ENCODE results near the gene DPYSL5.

DPYSL5 gene

GRCh38 chr2:26969077-26969844 lies 121.3 kb downstream of the DPYSL5 start:
- no peak for DNase-seq

GRCh38 chr2:26970244-26970927 lies 122.5 kb downstream of the DPYSL5 start, which contains the start of gene MAPRE3:
MAPRE3 (plus strand) TSS chr2:26970637; CDS start chr2:27022219, 51,582 bp downstream.
- peak; percentile 77 to 90 for DNase-seq

DNA sequence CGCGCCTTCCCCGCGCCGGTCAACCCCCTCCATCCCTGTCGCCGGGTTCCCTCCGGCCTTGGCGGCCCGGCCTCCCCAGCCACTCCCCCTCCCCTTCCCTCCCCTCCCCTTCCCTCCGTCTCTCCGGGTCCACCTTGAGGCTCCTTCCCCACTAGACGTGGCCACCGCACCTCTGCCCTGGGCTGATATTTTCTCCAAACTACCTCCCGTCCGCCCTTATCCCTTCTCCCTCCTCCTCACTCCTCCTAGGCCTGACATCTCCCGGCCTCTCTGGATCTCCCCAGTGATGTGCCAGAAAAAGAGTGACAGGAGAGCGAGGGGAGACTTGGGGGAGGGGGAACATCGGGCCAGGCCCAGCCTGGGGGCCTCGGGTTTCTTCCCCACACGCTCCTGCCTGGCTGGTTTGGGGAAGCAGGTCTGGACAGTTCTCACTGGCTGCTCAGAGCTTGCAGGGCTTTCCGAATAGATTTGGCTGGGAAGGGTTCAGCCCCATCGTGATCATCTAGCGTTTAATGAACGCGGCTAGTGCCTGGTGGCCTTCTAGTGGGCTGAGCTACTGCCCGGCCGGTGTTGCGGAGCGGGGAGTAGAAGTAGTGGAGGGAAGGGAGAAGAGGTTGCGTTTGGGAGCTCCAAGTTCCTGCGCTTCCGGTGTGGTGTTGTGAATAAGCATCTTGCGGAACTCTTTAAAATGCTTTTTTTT lies 123.1 kb downstream of the DPYSL5 start:
- peak; percentile 31 to 49 for DNase-seq

DNA sequence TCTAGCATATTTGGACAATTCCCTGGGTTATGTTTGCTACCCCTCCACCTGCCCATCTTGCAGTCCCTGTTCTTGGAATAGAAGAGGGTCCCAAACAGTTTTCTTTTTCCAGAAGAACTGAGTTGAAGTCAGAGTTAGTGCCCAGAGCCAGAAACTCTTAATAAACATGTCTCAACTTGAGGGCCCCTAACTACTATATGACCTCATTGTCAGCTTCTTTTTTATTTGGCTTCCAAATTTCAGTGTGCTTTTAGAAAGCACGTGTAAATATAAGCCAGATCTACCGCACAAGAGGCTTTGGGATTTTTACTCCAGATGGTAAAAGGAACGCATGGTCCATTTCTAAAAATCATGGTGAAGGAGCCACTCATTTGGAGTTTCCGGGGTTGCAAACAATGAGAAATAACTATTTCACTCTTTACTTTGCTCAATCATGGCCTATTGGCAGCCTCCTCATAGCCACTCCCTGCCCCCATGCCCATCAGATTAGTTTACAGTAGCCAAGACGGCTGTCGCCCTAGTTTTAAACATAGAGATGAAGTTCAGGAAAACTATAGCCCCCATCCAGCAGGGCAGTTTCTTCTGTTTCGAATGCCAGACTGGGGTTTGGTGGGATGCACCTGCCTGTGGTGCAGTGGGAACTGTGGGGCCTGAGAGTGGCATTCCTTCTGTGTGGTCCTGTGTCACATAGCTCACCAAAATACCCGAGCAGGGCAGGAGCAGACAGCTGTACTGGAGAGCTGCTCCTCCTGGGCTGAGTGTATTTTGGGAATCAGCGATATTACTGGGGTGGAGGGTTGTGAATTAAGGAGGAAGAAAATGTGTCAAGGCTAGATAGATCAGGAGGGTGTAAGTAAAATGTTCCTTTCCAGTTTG lies 124.2 kb downstream of the DPYSL5 start:
- DNase-seq, result no peak

GRCh38 chr2:26974352-26974751 lies 126.4 kb downstream of the DPYSL5 start:
- no peak for DNase-seq

DNA sequence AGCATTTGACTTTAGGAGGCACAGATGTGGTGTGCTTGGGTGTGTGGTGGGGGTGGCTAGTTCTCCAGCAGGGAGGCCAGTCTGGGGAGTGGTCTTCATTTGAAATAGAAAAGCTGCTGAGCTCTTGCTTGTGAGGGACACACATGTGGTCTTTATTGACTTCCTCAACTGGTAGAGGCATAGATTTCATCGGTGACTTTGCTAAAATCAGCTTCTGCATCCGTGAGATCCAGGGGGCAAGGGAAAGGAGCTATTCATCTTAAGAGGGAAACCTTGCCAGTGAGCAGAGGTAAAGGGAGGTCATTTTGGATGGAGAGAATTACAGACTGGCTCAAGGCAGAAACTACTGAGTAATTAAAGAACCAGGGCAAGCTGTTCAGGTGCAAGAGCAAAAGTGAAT lies 127.2 kb downstream of the DPYSL5 start:
- no peak for DNase-seq

- DNase-seq, result no peak
Observed at GRCh38 chr2:26975656-26976055, 127.7 kb downstream of the DPYSL5 start.

DNA sequence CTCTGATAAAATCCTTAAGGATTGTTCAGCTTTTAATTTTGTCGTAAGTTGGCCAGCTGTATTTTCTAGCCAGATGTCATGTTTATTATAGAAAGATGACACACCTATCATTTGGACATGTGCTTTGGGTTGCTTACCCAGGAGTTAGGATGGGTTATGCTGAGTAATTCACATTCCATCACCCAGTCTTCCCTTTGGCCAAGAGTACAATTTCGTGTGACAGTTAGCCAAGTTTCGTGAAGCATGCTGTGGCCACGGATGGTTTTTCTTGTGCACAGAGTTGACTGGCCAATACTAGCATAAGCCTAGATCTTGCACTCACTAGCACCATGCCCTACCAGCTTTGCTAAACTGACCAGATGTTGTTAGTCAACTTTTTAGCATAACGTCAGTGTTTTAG lies 128.3 kb downstream of the DPYSL5 start:
- no peak for DNase-seq

DNA sequence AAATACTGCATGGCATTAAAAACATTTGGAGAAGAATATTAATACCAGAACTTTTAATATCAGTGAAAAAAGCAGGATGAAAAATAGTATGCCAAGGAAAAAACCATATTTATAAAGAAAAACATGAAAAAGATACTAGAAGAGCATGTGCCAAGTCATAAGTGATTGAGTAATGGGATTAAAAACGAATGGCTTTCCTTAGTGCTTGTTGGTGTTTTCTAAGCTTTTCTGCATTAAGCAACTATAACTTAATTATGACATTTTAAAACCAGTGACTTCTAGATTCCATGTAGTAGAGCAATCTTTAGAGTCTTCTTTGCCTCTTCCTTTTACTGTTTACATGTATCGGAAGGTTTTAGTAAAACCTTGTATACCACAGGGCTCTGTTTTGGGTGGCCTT lies 129.1 kb downstream of the DPYSL5 start:
- no peak for DNase-seq

DNA sequence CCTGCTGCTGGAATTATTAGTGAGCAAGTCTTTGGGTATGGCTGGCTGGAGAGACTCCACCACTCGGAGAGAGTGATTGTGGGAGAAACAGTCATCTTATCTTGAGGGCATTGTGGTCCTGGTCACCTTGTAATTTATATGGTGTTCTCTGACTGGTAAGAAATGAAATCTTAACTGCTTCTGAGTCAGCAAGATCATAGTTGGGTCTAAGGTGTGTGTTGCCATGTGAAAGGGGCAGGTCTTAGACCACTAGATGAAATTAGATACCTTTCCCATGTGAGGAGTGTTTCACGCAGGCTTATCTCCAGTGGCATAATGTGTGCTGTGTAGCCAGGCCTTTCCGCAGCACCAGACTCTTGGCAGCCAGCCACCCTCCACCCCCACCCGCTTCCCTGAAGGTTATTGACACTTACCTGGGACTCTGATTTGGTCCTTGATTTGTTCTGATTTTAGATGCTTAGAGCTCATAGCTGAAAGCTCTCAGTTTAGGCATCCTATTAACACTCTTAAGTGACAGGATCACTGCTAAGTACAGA lies 130.2 kb downstream of the DPYSL5 start:
- DNase-seq, result no peak

DNA sequence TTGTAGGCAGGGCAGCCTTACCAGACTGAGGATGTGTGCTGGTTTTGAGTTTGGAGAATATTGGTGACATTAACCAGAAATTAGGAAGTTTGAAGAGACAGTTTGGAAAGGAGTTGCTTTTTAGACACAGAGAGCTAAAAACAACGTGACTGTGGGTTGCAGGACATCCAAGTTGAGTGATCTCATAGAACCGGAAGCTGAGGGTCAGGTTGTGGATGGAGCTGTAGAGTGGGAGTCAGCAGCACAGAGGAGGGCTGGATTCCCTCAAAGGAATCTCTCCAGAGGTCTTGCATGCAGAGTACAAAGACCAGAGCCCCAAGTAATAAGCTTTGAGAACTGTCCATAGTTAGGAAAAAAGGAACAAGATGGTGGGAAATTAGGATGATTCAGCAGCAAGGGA lies 131.8 kb downstream of the DPYSL5 start:
- no peak for DNase-seq

DNA sequence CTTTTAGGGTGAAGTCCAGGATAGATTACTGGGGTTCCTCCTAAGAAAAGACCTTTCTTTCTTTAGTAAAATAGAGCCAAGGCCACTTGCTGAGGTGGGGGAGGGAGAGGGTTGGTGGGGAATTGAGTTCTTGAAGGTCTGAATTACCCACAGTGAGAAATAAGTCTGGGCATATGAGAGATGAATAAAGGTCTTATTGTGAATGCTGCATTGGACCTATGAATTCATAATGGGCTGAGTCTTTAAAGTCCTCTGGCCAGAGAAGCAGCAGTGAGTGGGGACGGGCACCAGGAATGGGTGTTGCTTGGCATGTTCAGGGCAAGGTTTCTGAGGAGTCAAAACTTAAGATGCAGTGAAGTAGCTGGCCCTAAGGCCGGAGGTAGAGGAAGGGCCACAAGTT lies 133.0 kb downstream of the DPYSL5 start:
- DNase-seq, result no peak

GRCh38 chr2:26982102-26982742 lies 134.3 kb downstream of the DPYSL5 start:
- peak; percentile 58 to 84 for DNase-seq

GRCh38 chr2:26983746-26984145 lies 135.8 kb downstream of the DPYSL5 start:
- DNase-seq, result no peak

GRCh38 chr2:26985807-26986206 lies 137.9 kb downstream of the DPYSL5 start:
- no peak for DNase-seq

DNA sequence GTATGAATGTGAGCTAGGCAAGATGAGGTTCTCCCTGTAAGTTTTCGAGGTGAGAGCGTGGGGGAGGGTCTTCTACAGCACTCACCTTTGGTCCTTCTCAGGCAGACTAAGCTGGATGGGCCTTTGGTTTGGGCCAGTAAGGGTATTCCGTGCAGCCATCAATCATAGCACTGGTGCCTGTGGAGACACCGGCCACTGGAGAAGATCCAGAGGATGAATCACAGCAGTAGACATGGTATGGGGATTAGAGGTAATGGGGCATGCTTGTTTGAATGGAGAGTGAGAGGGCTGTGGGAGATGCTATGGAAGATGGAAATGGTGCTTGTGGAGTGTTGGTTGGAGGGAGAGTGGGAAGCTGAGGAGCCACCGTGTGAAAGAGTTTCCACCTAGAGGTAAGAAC lies 138.6 kb downstream of the DPYSL5 start:
- DNase-seq, result no peak

- DNase-seq, result no peak
Observed at GRCh38 chr2:26988058-26988860, 140.3 kb downstream of the DPYSL5 start.

GRCh38 chr2:26989156-26989555 lies 141.2 kb downstream of the DPYSL5 start:
- no peak for DNase-seq

- no peak for DNase-seq
Observed at GRCh38 chr2:26991717-26992116, 143.8 kb downstream of the DPYSL5 start.

DNA sequence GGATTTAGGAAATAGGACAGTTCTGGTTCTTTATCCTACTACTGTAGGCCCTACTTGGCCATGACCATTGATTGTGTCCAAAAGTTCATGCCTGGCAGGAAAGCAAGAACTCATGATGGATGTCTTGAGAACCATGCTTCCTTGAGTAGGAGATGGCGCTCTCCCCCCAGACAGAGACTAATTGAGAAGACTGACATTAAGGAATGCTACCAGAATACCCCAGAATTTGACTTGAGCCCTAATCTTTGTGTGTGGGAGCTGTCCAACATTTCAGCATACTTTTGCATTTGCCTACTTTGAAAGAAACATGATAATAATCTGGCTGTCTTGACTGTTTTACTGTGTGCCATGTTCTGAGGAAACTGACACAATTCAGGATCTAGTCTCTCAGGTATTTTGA lies 145.8 kb downstream of the DPYSL5 start:
- DNase-seq, result no peak

- DNase-seq, result no peak
Observed at GRCh38 chr2:26994983-26995382, 147.1 kb downstream of the DPYSL5 start.
